ELR (cell line): ENCODE results near the gene WNT11.

Source experiments
- DNase-seq: peaks from one replicate; pipeline ENCODE4 v3.0.0-alpha.2; 2015; ENCODE audit warnings: low read depth

The WNT11 gene

DNA sequence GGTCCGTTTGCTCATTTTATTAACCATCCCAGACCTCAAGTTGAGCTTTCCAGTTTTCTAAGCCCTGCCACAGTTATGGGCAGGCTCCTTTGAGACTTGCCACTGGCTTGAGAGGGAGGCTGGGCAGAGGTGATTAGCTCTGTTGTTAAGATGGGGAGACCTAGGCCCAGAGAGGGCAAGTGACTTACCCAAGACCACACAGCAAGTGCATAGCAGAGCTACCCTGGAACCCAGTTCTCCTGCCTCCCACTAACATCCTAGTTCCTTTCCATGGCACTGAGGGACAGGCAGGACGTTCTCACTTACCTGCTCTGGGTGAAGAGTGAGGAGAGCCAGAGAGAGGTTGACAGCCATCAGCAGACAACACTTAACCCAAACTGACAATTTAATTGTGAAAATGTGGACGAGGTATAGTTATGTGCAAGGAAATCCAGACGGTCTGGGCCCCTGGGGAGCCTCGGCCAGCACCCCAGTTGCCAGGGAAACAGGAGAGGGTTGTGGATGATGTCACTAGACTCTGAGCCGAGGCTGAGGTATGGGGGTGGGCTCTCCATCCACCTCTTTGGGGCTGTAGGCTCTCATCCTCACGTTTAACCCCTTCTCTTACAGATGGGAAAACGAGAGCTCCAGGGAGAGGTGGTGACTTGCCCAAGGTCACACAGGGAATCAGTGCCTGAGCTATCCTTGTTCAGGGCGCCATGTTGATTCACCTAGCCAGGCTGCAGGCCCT is 12.3 kb upstream of the WNT11 start:
- no peak for DNase-seq

DNA sequence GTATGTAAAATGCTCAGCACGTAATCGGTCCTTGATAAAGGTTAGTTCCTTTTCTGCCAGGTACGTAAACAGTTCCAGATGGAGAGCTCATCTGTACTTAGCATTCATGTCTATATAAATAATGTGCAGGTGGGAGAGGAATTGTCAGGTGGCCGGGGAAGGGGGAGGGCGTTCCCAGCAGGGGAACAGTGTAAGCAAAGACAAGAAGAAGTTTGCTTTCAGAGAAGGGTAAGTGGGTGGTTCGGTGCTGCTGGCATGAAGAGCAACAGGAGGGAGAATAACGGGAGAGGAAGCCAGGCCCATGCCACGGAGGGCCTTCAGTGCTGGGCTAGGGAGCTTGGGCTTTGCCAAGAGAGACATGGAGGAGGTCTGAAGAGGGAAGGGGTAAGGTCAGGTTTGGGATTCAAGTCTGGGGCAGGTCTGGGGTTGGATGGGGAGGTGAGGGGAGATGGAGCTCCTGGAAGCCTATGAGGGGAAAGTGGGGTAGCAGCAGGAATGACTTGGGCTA is 11.4 kb upstream of the WNT11 start:
- DNase-seq, result no peak

DNA sequence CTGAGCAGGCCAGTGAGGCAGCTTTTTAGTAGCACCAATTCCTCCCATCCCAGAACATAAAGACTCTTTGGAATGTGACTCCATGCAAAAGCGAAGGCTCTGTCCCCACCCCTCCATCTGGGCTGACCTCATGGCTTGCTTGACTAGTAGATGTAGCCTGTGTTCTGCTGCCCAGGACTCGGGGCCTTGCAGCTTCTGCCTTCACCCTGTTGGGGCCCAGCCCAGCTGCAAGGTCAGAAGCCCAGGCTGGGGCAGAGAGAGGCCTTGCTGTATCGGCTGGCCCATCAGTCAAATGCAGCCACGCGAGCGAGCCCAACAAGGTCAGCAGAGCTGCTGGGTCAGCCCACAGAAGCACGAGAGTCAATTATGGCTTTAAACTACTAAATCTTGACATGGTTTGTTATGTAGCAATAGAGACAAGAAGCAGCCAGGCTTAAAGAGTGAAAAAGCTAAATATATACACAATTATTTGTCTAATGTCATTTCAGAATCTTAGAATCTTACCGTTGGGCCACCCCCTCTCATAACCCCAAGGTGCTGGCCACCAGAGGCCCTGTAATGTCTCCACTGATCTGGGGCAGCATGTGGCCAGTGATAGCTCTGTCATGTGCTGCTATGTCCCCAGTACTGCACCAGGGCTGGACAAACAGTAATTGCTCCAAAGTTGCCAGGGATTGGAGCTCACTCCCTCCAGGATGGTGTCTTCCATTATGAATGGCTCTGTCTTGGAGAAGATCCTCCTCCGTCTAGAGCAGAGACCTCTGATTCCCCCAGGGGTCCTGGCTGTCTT is 10.4 kb upstream of the WNT11 start:
- no peak for DNase-seq

DNA sequence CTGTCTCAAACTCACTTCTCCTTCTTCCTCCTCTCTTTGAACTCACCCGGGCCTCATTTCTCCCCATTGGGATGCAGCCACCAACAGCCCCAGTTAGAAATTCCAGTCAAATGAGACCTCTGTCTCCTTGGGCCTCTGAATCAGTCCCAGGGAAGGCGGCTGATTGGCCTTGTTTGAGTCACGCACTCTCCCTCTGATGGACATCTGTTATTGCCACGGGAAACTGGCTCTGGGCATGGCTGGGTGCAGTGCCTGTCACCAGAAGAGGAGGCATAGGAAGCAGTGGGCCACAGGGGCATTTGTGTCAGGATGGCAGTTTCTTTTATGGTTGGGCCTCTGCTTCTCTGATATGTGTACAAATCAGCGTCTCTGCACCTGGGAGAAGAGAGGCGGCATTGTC is 9.6 kb upstream of the WNT11 start:
- DNase-seq, result peak; percentile 82

DNA sequence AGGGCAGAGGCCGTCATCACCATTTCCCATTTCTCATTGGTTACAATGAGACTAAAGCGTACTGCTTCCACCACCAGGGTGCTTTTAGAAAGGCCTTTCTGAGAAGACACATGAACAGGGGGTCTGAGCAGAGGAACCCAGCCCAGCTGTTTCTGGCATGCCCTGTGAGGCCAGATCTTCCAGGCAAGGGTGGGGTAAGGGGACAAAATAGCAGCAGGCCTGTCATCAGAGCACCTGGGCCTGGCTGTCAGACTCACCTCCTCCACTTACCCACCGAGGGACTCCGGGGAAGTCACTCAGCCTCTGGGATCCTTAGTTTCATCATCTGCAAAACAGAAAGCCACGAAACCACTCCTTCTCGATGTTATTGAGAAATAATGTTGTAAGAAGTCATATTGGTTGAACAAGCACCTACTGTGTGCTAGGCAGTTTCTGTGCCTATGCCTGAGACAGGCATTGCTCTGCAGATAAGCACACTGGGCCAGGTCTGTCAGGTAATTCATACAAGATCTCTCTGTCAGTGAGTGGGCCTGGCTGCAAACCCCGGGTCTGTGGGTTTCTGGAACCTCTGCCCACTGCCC is 8.8 kb upstream of the WNT11 start:
- no peak for DNase-seq

DNA sequence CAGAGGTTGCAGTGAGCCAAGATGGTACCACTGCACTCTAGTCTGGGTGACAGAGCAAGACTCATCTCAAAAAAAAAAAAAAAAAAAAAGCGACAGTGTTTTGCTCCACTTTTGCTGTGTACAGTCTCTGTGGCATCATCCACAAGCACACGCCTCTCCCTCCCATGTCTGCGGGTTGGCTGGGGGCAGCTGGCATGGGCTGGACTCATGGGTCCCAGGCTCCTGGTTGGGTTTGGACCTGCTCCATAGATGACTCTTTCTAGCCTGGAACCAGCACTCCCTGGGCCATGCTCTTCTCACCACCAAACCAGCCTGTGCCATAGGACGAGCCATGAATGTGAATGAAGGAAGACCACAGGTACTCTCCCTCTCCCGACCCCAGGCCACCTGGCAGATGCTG is 7.9 kb upstream of the WNT11 start:
- DNase-seq, result no peak

DNA sequence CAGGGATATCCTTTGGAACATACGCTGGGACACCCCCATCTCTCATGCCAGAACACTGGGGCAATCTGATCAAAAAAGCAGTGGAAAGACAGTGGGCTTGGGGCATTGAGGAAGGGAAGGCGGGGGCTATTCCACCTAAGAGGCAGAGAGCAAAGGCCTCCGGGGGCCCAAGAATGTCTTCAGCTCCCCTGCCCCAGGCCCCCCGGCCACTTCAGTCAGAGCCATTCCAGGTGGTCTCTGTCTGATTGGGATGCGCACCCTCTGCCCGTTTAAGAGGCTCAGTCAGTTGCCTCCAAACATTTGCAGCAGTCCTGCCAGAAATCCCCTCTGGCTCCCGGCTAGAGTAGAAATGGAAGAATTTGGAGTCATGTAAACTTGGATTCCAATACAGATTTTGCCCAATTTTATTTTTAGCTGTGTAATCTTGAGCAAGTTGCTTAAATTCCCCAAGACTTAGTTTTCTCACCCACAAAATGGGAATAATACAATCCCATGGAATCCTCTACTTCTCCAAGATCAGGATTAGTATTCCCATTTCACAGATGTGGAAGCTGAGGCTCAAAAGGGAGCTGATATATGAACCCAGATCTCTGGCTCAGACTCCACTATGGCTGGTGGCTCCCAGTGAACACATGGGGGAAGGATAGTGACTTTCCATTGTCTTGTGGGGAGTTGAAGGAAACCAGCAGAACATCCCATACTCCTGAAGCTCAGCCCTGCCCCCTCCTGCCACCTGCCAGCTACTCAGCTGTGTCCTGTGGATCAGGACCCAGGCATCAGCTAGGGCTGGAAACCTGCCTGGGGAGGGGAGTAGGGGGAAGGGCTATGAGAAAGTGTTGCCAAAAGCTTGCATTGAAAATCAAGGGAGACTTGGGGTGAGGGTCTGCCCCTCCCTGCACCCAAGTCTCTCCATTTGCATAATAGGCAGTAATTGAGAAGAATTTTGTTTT is 6.1 kb upstream of the WNT11 start:
- no peak for DNase-seq

DNA sequence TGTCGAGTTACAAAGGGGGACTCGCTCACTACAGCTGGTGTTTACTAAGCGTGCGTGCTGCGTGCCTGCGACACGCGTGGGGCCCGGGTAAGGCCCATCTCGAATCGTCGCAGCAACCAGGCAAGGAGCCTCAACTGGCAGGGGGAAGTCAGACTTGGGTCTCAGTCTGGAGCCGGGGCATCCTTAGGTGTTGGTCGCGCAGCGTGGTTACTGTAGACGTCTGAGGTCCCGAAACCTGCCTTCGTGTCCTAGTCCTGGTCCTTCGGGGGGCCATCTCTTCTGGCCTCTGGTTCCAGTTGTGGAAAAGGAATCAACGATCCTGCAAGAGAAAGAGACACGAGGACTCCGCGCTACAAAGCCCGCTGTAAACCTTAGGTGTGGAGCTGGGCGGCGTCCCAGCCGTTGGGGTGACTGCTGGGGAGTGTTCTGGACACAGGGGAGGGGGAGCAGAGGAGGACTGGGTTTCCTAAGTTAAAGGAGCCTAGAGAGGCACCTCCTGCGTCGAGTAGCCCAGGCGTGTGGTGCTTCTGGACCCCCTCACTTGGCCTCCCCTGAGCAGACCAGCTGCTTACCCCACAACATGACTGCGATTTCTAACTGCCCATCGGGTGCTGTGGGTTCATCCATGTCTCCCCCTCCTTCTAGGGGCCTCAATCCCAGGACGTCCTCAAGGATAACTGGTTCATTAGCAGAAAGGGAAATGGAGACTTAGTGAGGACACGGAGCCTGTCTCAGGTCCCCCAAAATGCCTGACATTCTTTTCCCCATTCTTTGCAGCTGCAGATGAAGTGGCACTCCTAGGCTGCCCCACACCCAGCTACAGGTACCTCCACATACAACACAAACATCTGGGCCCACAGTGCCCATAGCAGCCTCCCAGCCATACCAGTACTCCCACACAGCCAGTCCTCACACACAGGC is 4.9 kb upstream of the WNT11 start:
- no peak for DNase-seq

DNA sequence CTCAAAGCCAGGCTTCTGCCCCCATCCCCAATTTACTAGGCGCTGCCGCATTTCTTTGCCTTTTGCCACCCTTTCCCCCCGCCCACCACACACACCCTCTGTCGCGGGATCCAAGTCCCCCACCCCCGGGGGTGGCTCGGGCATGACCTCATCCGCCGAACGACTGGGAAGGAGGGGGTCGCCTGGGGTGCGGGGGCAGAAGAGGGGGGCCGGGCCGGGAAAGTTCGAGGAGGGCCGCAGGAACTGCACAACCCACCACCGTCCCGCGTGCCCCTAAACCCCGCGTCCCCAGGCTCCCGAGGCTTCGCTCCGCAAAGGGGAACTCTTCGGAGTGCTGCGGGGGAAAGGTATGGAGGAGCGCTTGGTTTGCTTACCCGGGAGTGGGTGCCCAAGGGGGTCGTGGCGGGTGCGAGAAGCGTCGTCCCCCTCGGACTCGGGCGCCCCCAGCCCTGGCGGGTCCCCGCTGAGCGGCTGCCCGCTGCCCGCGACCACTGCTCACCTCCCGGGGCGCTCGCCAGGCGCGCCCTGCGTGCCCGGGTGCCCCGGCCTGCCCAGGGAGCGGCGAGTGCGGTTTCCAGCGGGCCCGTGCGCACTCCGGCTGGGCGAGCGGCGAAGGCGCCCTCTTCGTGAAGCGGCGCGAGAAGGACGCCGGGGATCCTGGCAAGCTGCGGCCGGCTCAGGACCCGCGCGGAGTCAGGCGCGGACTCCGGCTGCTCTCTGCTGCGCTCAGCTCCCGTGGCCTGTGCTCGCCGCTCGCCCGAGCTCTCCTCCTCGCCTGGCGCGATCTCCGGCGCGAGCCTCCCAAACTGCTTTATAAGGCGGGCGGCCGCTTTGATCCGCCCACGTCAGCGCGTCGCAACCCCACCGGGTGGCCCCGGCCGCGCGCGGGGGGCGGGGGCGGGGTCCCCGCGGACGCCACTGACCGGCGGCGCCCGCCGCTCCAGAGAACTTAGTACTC is 4.0 kb upstream of the WNT11 start:
- peak; percentile 63 for DNase-seq

DNA sequence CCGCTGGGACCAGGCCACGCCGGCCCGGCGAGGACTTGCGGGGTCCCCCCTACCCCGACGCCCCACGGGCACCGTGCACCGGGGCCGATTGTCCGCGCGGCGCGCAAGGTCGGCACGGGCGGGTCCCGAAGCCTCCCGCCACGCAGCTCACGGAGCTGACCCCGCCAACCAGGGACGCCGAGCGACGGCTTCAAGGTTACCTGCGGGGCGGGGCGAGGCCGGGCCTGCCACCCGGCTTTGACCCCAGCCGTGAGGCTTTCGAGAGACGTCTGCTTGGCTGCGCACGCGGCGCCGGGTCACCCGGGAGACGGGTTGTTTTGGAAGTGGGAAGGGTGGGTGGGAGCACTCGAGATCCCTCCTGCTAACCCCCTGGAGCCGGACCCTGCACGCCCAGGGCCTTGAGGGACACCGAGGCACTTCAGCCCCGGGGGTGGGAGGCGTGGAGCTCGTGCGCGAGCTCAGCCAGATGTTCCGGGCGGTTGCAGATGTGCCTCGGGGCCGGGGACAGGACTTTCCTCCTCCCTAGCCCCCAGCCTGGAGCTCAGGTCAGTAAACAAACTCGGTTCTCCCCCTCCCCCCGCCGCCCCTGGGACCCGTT is 3.2 kb upstream of the WNT11 start:
- DNase-seq, result no peak

DNA sequence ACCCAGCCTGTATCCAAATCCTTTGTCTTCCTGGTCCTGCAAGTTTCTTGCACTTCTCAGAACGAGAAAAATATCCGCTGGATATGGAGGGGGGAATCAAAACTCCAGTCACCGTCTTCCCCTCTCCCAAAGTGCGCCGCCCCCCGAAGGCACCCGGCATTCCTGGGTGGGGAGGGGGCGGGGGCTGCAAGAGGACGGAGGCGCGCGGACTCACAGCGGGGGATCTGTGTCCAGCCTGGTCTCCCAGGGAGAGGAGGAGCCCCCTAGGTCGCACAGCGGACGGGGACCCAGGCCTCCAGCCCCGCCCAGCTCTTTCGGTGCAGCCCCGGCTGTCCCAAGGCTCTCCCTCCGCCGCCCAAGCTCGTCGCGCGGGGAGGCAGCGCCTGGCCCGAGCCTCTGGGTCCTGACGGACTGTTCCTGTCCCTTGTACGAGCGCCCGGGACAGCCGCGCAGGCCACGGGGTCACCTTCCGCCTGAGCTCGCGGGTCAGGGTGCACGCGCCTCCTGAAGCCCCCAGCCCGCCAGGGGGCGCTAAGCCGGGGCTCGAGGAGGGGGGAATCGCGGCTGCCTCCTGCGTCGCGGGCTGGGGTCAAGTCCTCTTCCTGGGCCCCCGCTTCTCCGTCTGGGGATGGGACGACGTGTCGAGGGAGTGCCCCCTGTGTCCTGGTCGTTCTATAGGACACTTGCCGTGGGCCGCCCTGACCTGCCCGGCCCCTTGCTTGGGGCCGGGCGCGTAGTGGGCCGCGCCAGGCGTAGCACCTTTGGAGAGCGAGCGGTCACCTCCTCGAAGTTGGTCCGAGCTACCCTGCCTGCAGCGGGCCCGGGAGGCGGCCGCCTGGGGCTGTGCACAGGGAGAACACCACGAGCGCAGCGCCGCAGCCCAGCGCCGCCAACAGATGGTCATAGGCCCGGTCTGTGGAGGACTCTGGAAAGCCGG is 2.4 kb upstream of the WNT11 start:
- DNase-seq, result peak; percentile 69

DNA sequence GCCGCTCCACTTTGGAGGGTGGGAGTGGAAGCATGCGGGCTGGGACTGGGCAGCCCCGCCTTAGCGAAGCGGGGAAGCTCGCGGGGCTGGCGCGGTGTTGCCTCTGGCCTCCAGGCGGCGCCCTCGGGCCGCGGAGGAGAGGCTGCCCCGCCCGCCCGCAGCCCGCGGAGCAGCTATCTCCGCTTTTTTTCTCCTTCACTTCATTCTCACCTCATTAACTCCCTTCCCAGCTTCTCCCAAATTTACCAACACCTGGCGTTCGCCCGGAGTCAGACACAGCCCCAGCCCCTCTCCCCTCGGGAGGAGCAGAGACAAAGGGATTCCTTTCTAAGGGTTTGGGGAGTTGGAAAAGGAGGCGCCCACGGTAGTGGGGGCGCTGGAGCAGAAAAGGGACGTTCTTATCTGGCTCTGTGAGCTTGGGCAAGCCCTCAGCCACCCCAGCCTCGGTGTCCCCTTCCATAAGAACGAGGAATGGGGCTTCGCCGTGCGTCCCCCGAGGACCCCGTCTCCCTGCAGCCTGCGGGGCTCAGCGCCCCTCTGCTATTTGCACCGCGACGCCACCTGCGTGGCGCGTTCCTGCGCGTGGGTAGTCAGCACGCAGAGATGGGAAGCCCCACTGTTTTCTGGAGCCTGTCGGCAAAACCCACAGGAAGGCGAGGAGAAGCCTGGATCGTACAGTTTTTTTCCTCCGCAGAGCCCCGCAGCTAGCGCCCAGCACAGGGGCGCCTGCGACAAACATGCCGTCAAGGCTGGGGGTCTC is 1.5 kb upstream of the WNT11 start:
- DNase-seq, result peak; percentile 83

DNA sequence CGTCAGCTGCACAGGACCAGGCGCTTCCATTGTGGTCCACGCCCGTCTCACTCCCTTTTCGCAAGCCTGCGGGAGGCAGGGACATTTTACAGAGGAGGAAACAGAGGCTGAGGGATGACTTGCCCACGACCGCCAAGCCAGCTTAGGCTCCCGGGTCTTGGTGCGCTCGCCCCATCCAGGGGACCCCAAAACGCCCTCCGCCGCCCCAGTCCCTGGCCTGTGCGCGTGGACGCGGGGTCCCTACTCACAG is 300 bp downstream of the WNT11 start:
- no peak for DNase-seq

DNA sequence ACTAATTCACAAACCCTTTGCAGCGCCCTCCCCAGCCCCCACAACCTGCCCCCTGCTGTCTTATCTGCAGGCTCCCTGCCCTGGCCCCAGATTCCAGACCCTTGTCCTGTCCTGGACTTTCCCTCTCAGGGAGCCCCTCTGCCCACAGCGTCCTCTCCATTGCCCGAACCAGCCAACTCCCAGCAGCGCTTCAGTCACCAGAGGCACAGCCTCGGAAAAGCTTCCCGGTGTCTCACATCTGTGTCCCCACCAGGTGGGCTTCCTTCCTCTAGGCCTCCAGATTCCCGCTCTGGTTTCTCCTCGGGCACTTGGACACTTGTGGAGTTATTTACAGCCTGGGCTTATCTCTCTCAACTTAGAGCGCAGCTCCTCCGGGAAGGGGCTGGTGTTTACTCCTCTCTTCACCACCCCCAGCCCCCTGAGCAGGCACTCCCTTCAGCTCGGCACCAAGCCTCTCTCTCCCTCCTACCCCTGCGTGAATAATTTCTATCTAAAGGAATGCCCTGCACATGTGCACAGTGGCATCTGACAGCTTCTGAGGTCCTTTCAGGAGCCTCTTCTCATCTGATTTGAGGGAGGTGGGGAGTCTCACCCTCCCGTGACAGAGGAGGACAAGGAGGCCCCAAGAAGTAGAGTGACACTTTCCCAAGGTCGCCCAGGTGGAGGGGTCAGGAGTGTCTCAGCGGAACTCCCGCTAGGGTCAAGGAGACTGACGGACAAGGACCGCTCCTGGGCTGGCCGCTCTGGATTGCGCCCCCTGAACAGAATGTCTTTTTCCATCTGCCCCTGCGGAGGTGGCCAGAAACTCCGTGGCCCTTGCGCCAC is 838 bp downstream of the WNT11 start:
- DNase-seq, result no peak

DNA sequence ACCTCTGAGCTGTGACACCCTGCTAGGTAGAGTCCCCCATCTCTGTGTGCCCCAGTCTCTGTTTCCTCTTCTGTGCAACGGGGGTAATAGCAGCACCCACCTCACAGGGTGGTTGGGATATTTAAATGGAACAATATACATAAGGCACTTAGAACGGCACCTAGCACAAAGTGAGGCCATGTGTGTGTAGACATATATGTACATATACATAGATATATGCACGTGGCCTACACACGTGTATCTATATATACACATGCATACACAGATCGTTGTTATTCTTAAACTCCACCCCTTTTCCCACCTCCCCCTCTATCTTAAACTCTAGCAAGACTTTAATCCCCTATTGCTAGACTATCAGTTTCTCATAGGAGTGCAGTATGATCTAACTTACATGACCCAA is 2.4 kb downstream of the WNT11 start:
- DNase-seq, result no peak

DNA sequence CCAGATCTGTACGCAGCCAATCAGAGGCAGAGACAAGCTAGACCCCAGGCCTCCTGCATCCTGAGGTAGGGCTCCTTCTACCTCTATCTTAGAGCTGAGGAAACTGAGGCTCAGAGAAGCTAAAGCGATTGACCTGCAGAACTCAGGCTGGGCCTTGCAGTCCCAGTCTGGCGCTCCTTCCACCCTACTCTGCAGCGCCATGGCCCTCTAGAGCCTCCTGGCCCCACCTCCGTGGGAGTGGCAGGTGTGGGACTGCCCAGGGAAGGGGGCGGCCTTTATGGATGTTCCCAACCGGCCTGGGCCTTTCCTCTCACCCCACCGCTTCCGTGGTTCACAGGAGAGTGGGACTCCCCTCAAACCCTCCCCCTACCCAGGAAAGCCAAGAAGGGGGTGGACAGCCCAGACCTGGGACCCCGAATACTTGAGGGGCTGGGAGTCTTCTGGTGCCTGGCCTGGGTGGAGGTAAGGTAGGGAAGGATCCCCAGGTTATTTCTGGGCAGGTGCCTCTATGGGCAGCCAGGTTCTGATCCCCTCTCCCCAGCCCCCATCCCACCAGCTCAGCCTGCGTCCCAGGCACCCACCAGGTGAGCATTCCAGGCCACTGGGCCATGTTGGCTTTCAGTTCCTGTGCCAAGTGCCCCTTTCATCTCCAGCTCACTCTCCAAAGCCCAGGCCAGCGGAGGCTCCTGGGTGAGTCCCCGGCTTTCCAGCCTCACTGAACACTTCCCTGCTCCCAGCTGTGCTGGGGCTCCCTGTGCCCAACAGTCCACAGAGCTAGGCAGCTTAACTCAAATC is 3.0 kb downstream of the WNT11 start:
- DNase-seq, result no peak
